ENCODE measurements around the gene SLC4A11. TPM values are rescaled to one million over a fixed set of nuclear protein-coding genes. Genes with fewer than 3 reads are reported as not detected.

The SLC4A11 gene
- polyA plus RNA-seq, 1 donor (not counting 4 experiments of a cell fraction or from before 2014, with no cell fraction given): 4.7 TPM

DNA sequence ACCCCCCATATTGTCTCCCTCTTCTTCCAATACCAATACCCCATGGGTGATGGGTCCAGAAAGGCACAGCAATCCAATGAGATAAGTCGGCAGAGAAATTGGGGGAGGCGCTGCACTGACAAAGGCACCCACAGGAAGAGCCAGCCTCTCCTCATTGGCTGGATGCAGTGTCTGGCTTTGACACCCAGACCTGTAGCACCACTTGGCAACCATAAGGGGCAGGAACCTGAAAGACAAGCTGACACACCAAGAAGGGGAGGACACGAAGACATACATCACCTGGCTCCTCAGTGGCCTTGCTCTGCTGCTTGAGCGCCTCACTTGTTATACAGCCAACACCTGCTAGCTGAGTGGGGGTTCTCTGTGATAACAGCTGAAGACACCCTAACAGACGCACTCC, 19.4 kb upstream of the SLC4A11 start:
- Histone ChIP-seq H3K27ac (ENCODE audit: control insufficient read depth, insufficient read depth, low read length) (no peak overlapping the region), H3K4me2 (ENCODE audit: control insufficient read depth, extremely low read depth, insufficient read depth, low read depth, low read length) (no peak overlapping the region), H3K4me1 (ENCODE audit: control insufficient read depth, extremely low read depth, insufficient read depth, low read length) (no peaks in the 10 kb centered on the region), H3K9me3 (ENCODE audit: control insufficient read depth, low read depth, low read length) (no peaks in the 10 kb centered on the region), H4K20me1 (ENCODE audit: control insufficient read depth, extremely low read depth, insufficient read depth, low read length) (no peaks in the 10 kb centered on the region), H3K9me1 (ENCODE audit: control insufficient read depth, extremely low read depth, insufficient read depth, low read length) (no peaks in the 10 kb centered on the region), H3K4me3 (ENCODE audit: control insufficient read depth in 2 of 3, extremely low read depth in 1 of 3, insufficient read depth in 2 of 3, low read depth in 1 of 3, low read length in 3 of 3) (no peak overlapping the region), H2AFZ (ENCODE audit: control insufficient read depth, low read length) (no peak overlapping the region), H3K79me2 (ENCODE audit: control insufficient read depth, insufficient read depth, low read length) (no peaks in the 10 kb centered on the region), H3K9ac (ENCODE audit: control insufficient read depth, extremely low read depth, insufficient read depth, low read length) (no peak overlapping the region), H3K27me3 (ENCODE audit: control insufficient read depth, extremely low read depth, insufficient read depth, low read length) (no peaks in the 10 kb centered on the region), H3K36me3 (ENCODE audit: control insufficient read depth in 2 of 2, extremely low read depth in 1 of 2, insufficient read depth in 2 of 2, low read length in 2 of 2) (peaks cover 18 to 46% of the 10 kb centered on the region in 2 experiments)
- FAIRE-seq (no peak), DNase-seq (ENCODE audit: low read depth, low spot score) (no peak)
- no peak for TF ChIP-seq EZH2 (IDR thresholded peaks at IDR 0.05; ENCODE audit: low read length)
- TF ChIP-seq, protein P1, sequence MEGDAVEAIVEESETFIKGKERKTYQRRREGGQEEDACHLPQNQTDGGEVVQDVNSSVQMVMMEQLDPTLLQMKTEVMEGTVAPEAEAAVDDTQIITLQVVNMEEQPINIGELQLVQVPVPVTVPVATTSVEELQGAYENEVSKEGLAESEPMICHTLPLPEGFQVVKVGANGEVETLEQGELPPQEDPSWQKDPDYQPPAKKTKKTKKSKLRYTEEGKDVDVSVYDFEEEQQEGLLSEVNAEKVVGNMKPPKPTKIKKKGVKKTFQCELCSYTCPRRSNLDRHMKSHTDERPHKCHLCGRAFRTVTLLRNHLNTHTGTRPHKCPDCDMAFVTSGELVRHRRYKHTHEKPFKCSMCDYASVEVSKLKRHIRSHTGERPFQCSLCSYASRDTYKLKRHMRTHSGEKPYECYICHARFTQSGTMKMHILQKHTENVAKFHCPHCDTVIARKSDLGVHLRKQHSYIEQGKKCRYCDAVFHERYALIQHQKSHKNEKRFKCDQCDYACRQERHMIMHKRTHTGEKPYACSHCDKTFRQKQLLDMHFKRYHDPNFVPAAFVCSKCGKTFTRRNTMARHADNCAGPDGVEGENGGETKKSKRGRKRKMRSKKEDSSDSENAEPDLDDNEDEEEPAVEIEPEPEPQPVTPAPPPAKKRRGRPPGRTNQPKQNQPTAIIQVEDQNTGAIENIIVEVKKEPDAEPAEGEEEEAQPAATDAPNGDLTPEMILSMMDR (optimal IDR thresholded peaks at IDR 0.05 in 1 of 3, IDR thresholded peaks at IDR 0.05 in 1 of 3, conservative IDR thresholded peaks at IDR 0.05 in 1 of 3; ENCODE audit: extremely low read depth in 1 of 3, insufficient read depth in 2 of 3, low read length in 3 of 3): peak in 1 of 3 experiments; percentile 13
- dilution Hi-C loops (cut with MboI; ENCODE audit: extremely low pct_ligation_motif_present, low sequenced_read_pairs): no loop called here

DNA sequence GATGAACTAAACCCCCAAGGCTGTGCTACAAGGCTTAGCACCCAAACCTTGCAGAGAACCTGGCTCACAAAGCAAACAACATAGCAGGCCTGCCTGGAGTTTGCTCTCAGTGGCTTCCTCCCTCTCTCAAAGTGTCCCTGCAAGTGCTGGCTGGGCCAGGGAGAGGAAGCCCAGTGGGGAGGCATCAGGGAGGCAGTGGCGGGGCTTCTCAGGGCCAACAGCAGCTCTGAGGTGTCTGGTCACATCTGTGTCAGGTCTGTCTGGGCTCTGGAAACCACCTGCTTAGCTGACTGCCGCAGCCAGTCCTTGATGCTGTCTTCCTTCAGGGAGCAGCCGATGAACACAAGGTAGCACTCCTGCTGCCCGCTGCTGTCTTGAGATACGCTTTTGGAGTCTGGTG, 16.7 kb upstream of the SLC4A11 start:
- Histone ChIP-seq H3K27me3 (ENCODE audit: control insufficient read depth, extremely low read depth, insufficient read depth, low read length) (no peaks in the 10 kb centered on the region), H3K9me1 (ENCODE audit: control insufficient read depth, extremely low read depth, insufficient read depth, low read length) (no peaks in the 10 kb centered on the region), H3K36me3 (ENCODE audit: control insufficient read depth in 2 of 2, extremely low read depth in 1 of 2, insufficient read depth in 2 of 2, low read length in 2 of 2) (peaks cover 24 to 43% of the 10 kb centered on the region in 2 experiments), H2AFZ (ENCODE audit: control insufficient read depth, low read length) (no peak overlapping the region), H3K4me2 (ENCODE audit: control insufficient read depth, extremely low read depth, insufficient read depth, low read depth, low read length) (no peak overlapping the region), H3K9me3 (ENCODE audit: control insufficient read depth, low read depth, low read length) (no peaks in the 10 kb centered on the region), H4K20me1 (ENCODE audit: control insufficient read depth, extremely low read depth, insufficient read depth, low read length) (no peaks in the 10 kb centered on the region), H3K4me1 (ENCODE audit: control insufficient read depth, extremely low read depth, insufficient read depth, low read length) (no peaks in the 10 kb centered on the region), H3K4me3 (ENCODE audit: control insufficient read depth in 2 of 3, extremely low read depth in 1 of 3, insufficient read depth in 2 of 3, low read depth in 1 of 3, low read length in 3 of 3) (no peak overlapping the region), H3K9ac (ENCODE audit: control insufficient read depth, extremely low read depth, insufficient read depth, low read length) (no peak overlapping the region), H3K79me2 (ENCODE audit: control insufficient read depth, insufficient read depth, low read length) (no peaks in the 10 kb centered on the region), H3K27ac (ENCODE audit: control insufficient read depth, insufficient read depth, low read length) (no peak overlapping the region)
- TF ChIP-seq, protein P1 (optimal IDR thresholded peaks at IDR 0.05 in 1 of 3, IDR thresholded peaks at IDR 0.05 in 1 of 3, conservative IDR thresholded peaks at IDR 0.05 in 1 of 3; ENCODE audit: extremely low read depth in 1 of 3, insufficient read depth in 2 of 3, low read length in 3 of 3): no peak
- TF ChIP-seq EZH2 (IDR thresholded peaks at IDR 0.05; ENCODE audit: low read length): no peak
- DNase-seq (ENCODE audit: low read depth, low spot score) (no peak), FAIRE-seq (no peak)
- dilution Hi-C loops (cut with MboI; ENCODE audit: extremely low pct_ligation_motif_present, low sequenced_read_pairs): no loop called here

All from keratinocyte (primary cell).